ENCODE results near the gene N4BP2. TPM values are rescaled to one million over a fixed set of nuclear protein-coding genes. Genes with fewer than 3 reads are reported as not detected.

The N4BP2 gene
- total and polyA plus RNA-seq, 2 experiments from 2014 or later: 11.2 to 28.8 TPM

GRCh38 chr4:40202474-40202873, 145.8 kb downstream of the N4BP2 start:
- H4K20me1 ChIP-seq (ENCODE audit: insufficient read depth, poor library complexity, severe bottlenecking): no peaks in the 10 kb centered on the region
- H3K4me3 ChIP-seq: no peak overlapping the region

GRCh38 chr4:40204507-40205258, 148.0 kb downstream of the N4BP2 start:
- WGBS (ENCODE audit: low lambda C conversion rate, missing lambda C conversion rate): 95% methylated on average over 9 of the region's 9 CpGs
- TF ChIP-seq EZH2phosphoT487 (IDR thresholded peaks at IDR 0.05; ENCODE audit: low read depth, severe bottlenecking, unreplicated experiment): no peak
- TF ChIP-seq EZH2 (IDR thresholded peaks at IDR 0.05; ENCODE audit: borderline replicate concordance): no peak
- TF ChIP-seq CTCF (IDR thresholded peaks at IDR 0.05; ENCODE audit: poor library complexity): no peak
- Histone ChIP-seq H3K79me2 (no peaks in the 10 kb centered on the region), H3K27me3 (no peaks in the 10 kb centered on the region), H4K20me1 (ENCODE audit: insufficient read depth, poor library complexity, severe bottlenecking) (no peaks in the 10 kb centered on the region), H3K4me1 (ENCODE audit: insufficient read depth) (peaks cover 7% of the 10 kb centered on the region), H3K27ac (no peak overlapping the region), H3K4me2 (no peak overlapping the region), H3K9me3 (ENCODE audit: low read depth) (no peaks in the 10 kb centered on the region), H2AFZ (no peak overlapping the region), H3K9me2 (replicated peaks; ENCODE audit: insufficient read depth) (no peaks in the 10 kb centered on the region), H3K36me3 (replicated peaks; ENCODE audit: insufficient read depth, low read depth) (no peaks in the 10 kb centered on the region), H3K4me3 (no peak overlapping the region)
- DNase-seq (ENCODE audit: low spot score): no peak

More at GRCh38 chr4:40202474-40202873, 145.8 kb downstream of the N4BP2 start:
- Histone ChIP-seq H3K27me3 (no peaks in the 10 kb centered on the region), H3K36me3 (replicated peaks; ENCODE audit: insufficient read depth, low read depth) (no peaks in the 10 kb centered on the region), H3K9me2 (replicated peaks; ENCODE audit: insufficient read depth) (no peaks in the 10 kb centered on the region), H3K4me2 (no peak overlapping the region), H3K4me1 (ENCODE audit: insufficient read depth) (peaks cover 7% of the 10 kb centered on the region), H2AFZ (no peak overlapping the region), H3K27ac (no peak overlapping the region), H3K9me3 (ENCODE audit: low read depth) (no peaks in the 10 kb centered on the region), H3K79me2 (no peaks in the 10 kb centered on the region)
- DNase-seq (ENCODE audit: low spot score): no peak
- TF ChIP-seq EZH2phosphoT487 (IDR thresholded peaks at IDR 0.05; ENCODE audit: low read depth, severe bottlenecking, unreplicated experiment) (no peak), EZH2 (IDR thresholded peaks at IDR 0.05; ENCODE audit: borderline replicate concordance) (no peak), CTCF (IDR thresholded peaks at IDR 0.05; ENCODE audit: poor library complexity) (no peak)
- 91% methylated on average over 3 of the region's 3 CpGs for WGBS (ENCODE audit: low lambda C conversion rate, missing lambda C conversion rate)

- no peaks in the 10 kb centered on the region for H3K79me2 ChIP-seq
- no peak for TF ChIP-seq EZH2phosphoT487 (IDR thresholded peaks at IDR 0.05; ENCODE audit: low read depth, severe bottlenecking, unreplicated experiment)
- no peak for TF ChIP-seq EZH2 (IDR thresholded peaks at IDR 0.05; ENCODE audit: borderline replicate concordance)
- TF ChIP-seq CTCF (IDR thresholded peaks at IDR 0.05; ENCODE audit: poor library complexity): no peak
- peaks cover 7% of the 10 kb centered on the region for H3K4me1 ChIP-seq (ENCODE audit: insufficient read depth)
- no peak overlapping the region for H3K27ac ChIP-seq
- no peak overlapping the region for H3K4me2 ChIP-seq
- H3K36me3 ChIP-seq (replicated peaks; ENCODE audit: insufficient read depth, low read depth): no peaks in the 10 kb centered on the region
- no peak for DNase-seq (ENCODE audit: low spot score)
- no peaks in the 10 kb centered on the region for H3K27me3 ChIP-seq
- H3K4me3 ChIP-seq: no peak overlapping the region
- H4K20me1 ChIP-seq (ENCODE audit: insufficient read depth, poor library complexity, severe bottlenecking): no peaks in the 10 kb centered on the region
- WGBS (ENCODE audit: low lambda C conversion rate, missing lambda C conversion rate): 67% methylated on average over 6 of the region's 6 CpGs
- H2AFZ ChIP-seq: no peak overlapping the region
- H3K9me3 ChIP-seq (ENCODE audit: low read depth): no peaks in the 10 kb centered on the region
- no peaks in the 10 kb centered on the region for H3K9me2 ChIP-seq (replicated peaks; ENCODE audit: insufficient read depth)
Measured at GRCh38 chr4:40205259-40206198, 148.9 kb downstream of the N4BP2 start.

All from hepatocyte (in vitro differentiated cells).